ENCODE results near the gene SPOUT1.

DNA sequence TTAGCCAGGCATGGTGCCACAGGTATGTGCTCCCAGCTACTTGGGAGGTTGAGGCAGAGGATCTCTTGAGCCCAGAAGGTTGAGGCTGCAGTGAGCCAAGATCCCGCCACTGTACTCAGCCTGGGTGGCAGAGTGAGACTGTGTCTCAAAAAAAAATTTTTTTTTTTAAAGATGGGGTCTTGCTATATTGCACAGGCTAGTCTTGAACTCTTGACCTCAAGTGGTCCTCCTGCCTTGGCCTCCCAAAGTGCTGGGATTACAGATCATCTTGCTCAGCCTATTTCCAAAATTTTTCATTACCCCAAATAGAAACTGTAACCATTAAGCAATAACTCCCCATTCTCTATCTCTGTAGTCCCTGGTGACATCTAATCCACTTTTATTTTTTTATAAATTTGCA, 46.9 kb downstream of the SPOUT1 start:
- TF ChIP-seq CTCF (IDR thresholded peaks at IDR 0.05 in 2 of 3, conservative IDR thresholded peaks at IDR 0.05 in 1 of 3; ENCODE audit: control insufficient read depth in 2 of 3, extremely low read depth in 1 of 3, insufficient read depth in 1 of 3, low read depth in 3 of 3, low read length in 3 of 3) (no peak), DPF2 (IDR thresholded peaks at IDR 0.05) (no peak), POU2F2 (IDR thresholded peaks at IDR 0.05; ENCODE audit: borderline replicate concordance, low read depth, low read length) (no peak), HDAC2 (IDR thresholded peaks at IDR 0.05) (no peak)

Measured in GM12878 (cell line).